Small intestine (tissue), 7 donors: ENCODE data around the gene GALNT9. TPM values are rescaled to one million over a fixed set of nuclear protein-coding genes. Genes with fewer than 3 reads are reported as not detected.

ENCODE experiments used
- DNase-seq, 2 donors: peaks; one replicate each; pipeline versions ENCODE4 v3.0.0 to v3.0.0-alpha.2; 2013
- FAIRE-seq: peaks from 2 replicates; lab custom pipeline; 2012; peaks lifted over from hg19 to GRCh38; lab: Jason Lieb, UNC
- H3K27ac ChIP-seq, 3 donors: one replicate each; pipeline ENCODE4 v1.5.1; 2013; ENCODE audit warnings: low read length in 2 of 3, mild to moderate bottlenecking in 2 of 3, control low read depth in 1 of 3, inconsistent platforms in 1 of 3, low read depth in 1 of 3, moderate library complexity in 1 of 3
- H3K27me3 ChIP-seq, 3 donors: one replicate each; pipeline ENCODE4 v1.6.1; 2013; ENCODE audit warnings: low read length in 3 of 3, inconsistent platforms in 1 of 3; ENCODE audit not compliant: control insufficient read depth in 3 of 3, insufficient read depth in 3 of 3
- H3K36me3 ChIP-seq, 3 donors: one replicate each; pipeline ENCODE4 v1.6.1; 2013; ENCODE audit warnings: low read length in 3 of 3, inconsistent platforms in 1 of 3, low read depth in 1 of 3, mild to moderate bottlenecking in 1 of 3, moderate library complexity in 1 of 3; ENCODE audit not compliant: control insufficient read depth in 3 of 3, insufficient read depth in 2 of 3
- H3K4me1 ChIP-seq, 3 donors: one replicate each; pipeline ENCODE4 v1.6.1; 2013; ENCODE audit warnings: low read length in 2 of 3, inconsistent platforms in 1 of 3, low read depth in 1 of 3, mild to moderate bottlenecking in 1 of 3, moderate library complexity in 1 of 3; ENCODE audit not compliant: control insufficient read depth in 3 of 3, insufficient read depth in 2 of 3
- H3K4me3 ChIP-seq, 3 donors: one replicate each; pipeline ENCODE4 v1.5.1; 2013; ENCODE audit warnings: low read length in 3 of 3, control low read depth in 1 of 3, inconsistent platforms in 1 of 3, low read depth in 1 of 3, mild to moderate bottlenecking in 1 of 3, moderate library complexity in 1 of 3
- H3K9me3 ChIP-seq, 2 donors: one replicate each; pipeline ENCODE4 v1.6.1; 2013; ENCODE audit warnings: low read depth in 1 of 2, low read length in 1 of 2; ENCODE audit not compliant: control insufficient read depth in 2 of 2, insufficient read depth in 1 of 2
- WGBS, 3 donors: extraction: QIAGEN DNeasy Blood & Tissue Kit; methylation state at CpG; one replicate each; pipeline ENCODE4 v1.1.7; 2013; 5-methylcytosine and 5-hydroxymethylcytosine counted together
- polyA plus RNA-seq, 4 donors: library from polyadenylated mRNA; stranded (reverse) in 3 of 4; unstranded in 1 of 4; fragments of 200-250 nt in 3 of 4; fragments of 120-200 nt in 1 of 4; gene quantifications; one replicate each; pipeline versions ENCODE4 v1.2.1 to v1.2.3, GENCODE V29; 2013
- donor health status: healthy with polysubstance abuse.
- donor health status: control.
- donor health status: control.
- donor health status: Bipolar disorder and iron deficiency.
- donor health status: healthy.

The GALNT9 gene
- polyA plus RNA-seq, 4 donors: 0.79 to 2.6 TPM; not detected in 2

DNA sequence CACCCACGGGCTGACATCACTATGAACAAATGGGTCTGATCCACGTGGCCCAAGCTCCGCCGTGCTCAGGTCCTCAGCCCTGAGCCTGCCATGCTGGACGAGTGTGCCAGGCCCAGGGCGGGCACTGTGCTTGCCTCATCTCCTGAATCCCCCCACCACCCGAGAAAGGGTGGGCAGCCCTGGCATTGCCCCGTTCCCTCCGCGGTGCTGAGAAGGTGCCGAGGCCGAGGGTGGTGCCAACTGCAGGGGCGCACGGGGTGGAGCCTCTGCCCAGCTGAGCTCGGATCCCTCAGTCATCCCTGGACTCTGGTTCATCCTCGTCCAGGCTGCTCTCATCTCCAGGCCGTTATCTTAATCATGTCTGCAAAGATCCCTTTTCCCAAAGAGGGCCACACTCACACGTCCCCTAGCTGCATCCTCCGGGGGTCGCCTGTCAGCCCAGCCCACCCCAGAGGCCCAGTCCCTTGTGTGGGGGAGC lies 124.6 kb downstream of the GALNT9 start:
- H3K4me3 ChIP-seq: peak overlapping the region in 1 of 3 donors; percentile 22
- peaks cover 0 to 12% of the 10 kb centered on the region in 2 donors for H3K9me3 ChIP-seq
- DNase-seq (no peak), FAIRE-seq (no peak)
- H3K4me1 ChIP-seq: no peaks in the 10 kb centered on the region
- 47 to 56% (median 54%) methylated on average over 20 of the region's 20 CpGs for WGBS, 3 donors
- H3K27me3 ChIP-seq: peaks cover 2 to 37% (median 6%) of the 10 kb centered on the region in 3 donors
- no peaks in the 10 kb centered on the region for H3K36me3 ChIP-seq
- no peak overlapping the region for H3K27ac ChIP-seq

DNA sequence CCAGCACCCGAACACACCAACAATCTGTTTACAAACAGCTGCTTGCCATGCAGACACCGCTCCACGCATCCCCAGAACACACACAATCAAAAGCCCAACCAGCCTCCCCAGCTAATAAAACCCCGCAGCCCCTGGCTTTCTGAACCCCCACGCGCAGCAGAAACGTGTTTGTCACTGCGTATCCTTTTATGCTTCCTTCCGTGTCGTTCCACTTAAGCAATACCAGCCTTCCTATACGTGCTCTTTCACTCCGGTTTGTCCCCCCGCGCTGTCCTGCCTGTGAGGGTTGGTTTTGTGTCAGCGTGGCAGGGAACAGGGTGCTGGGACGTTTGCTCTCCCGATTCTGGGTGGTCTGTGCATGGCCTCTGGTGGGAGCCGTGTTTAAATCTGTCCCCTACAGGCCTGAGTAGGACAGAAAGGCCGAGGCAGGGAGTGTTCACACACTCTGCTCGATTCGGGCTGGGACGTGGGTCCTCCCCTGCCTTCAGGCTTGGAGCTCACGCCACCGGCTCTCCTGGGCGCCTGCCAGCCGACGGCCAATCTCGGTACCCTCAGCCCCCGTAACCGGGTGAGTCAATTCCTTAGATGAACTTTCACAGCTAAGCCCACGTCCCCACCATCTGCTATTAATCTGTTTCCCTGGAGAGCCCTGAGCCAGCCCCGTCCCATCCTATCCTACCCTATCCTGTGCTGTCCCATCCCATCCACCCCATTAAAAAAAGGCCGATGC lies 125.2 kb downstream of the GALNT9 start:
- Histone ChIP-seq H3K27ac (no peak overlapping the region), H3K4me1 (no peaks in the 10 kb centered on the region), H3K4me3 (no peak overlapping the region), H3K9me3 (peaks cover 0 to 7% of the 10 kb centered on the region in 2 donors), H3K27me3 (peaks cover 2 to 37% (median 6%) of the 10 kb centered on the region in 3 donors), H3K36me3 (no peaks in the 10 kb centered on the region)
- 64 to 70% (median 67%) methylated on average over 32 to 33 of the region's 33 CpGs for WGBS, 3 donors
- FAIRE-seq (no peak), DNase-seq (no peak)

DNA sequence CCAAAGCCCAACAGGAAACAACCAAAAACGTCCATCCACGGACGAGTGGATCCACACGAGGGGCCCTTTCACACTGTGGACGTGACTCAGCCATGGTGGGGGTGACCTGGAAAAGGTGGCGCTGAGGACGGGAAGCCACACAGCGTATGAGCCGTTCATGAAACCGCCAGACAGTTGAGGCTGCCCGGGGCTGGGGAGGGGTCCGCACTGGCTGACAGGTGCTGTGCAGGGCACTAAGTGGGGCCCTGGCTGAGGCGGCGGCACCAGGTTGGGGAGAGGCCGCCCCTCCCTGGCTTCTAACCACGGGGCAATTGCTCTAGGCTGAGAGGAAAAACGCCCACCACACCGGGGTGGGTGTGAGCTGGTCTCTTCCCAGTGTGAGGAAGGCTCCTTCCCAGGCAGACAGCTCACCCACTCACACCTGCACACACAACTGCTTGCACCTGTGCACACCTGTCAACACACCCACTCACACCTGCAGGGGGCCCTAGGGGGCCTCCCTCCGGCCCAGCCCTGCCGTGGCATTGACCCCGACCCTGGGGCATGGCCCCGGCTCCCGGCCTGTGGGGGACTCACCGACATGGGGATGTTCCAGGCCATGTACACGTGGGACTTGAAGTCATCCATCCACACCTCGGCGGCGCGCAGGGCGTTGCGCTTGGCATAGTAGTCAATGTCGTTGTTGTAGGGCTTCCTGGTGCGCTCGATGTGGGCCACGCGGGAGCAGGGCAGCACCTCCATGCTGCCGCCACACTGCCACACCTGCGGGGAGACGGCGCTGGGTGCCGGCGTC lies 126.3 kb downstream of the GALNT9 start:
- H3K36me3 ChIP-seq: no peaks in the 10 kb centered on the region
- peaks cover 0 to under 1% of the 10 kb centered on the region in 2 donors for H3K9me3 ChIP-seq
- no peaks in the 10 kb centered on the region for H3K4me1 ChIP-seq
- H3K27ac ChIP-seq: no peak overlapping the region
- H3K27me3 ChIP-seq: peaks cover 2 to 37% (median 6%) of the 10 kb centered on the region in 3 donors
- 77 to 83% (median 77%) methylated on average over 39 to 42 of the region's 42 CpGs for WGBS, 3 donors
- no peak overlapping the region for H3K4me3 ChIP-seq
- no peak for DNase-seq
- no peak for FAIRE-seq

DNA sequence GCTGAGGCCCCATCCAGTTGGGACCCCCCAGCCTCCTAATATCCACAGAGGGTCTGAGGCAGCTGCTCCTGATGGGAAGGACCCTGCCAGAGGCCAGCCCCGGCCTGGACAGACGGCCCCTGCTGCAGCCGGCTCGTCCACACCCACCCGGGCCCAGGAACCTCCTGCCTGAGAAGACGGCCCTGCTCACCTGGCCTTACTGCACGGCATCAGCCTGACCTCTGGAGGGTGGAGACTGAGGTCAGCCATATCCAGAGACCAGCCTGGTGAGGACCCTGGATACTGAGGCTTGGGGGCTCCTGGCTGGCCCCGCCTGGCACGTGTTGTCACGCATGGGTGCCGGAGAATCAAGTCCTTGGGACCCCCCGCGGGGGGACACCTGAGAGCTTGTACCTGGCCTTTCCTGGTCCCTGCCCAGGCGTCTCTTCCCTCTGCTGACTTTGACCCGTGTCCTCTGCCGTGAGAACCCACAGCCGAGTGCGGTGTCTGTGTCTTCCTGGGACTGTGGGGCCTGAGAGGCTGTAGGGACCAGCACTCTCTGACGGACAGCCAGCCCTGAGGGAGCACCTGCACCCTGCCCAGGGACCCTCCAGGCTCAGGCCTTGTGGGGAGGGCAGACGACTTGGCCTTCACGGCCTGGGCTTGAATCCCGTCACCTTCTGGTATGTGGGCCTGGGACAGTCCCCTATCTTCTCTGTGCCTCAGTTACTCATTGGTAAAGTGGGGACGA lies 127.8 kb downstream of the GALNT9 start:
- Histone ChIP-seq H3K4me3 (no peak overlapping the region), H3K27ac (no peak overlapping the region), H3K9me3 (no peaks in the 10 kb centered on the region), H3K27me3 (peaks cover 2 to 31% (median 6%) of the 10 kb centered on the region in 3 donors), H3K36me3 (no peaks in the 10 kb centered on the region), H3K4me1 (no peaks in the 10 kb centered on the region)
- no peak for DNase-seq
- no peak for FAIRE-seq
- 80 to 86% (median 85%) methylated on average over 23 of the region's 23 CpGs for WGBS, 3 donors

DNA sequence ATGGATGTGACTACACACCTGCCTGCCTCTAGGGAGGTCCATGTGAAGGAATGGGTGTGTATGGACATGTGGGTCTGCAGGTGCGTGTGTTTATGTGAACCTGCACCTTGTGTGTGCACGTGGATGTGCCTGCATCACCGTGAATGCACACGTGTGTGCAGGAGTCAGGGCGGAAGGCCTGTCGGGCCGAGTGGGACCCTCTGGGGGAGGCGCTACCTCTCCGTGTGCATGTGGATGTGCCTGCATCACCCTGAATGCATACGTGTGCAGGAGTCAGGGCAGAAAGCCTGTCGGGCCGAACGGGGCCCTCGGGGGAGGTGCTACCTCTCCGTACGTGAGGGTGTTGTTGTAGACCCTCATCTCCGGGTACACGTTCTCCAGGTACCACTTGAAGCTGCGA lies 128.6 kb downstream of the GALNT9 start:
- Histone ChIP-seq H3K27me3 (peaks cover 2 to 25% (median 6%) of the 10 kb centered on the region in 3 donors), H3K4me3 (no peak overlapping the region), H3K27ac (no peak overlapping the region), H3K4me1 (no peaks in the 10 kb centered on the region), H3K36me3 (no peaks in the 10 kb centered on the region), H3K9me3 (no peaks in the 10 kb centered on the region)
- WGBS, 3 donors: 78 to 85% (median 83%) methylated on average over 19 of the region's 19 CpGs
- FAIRE-seq: no peak
- no peak for DNase-seq

DNA sequence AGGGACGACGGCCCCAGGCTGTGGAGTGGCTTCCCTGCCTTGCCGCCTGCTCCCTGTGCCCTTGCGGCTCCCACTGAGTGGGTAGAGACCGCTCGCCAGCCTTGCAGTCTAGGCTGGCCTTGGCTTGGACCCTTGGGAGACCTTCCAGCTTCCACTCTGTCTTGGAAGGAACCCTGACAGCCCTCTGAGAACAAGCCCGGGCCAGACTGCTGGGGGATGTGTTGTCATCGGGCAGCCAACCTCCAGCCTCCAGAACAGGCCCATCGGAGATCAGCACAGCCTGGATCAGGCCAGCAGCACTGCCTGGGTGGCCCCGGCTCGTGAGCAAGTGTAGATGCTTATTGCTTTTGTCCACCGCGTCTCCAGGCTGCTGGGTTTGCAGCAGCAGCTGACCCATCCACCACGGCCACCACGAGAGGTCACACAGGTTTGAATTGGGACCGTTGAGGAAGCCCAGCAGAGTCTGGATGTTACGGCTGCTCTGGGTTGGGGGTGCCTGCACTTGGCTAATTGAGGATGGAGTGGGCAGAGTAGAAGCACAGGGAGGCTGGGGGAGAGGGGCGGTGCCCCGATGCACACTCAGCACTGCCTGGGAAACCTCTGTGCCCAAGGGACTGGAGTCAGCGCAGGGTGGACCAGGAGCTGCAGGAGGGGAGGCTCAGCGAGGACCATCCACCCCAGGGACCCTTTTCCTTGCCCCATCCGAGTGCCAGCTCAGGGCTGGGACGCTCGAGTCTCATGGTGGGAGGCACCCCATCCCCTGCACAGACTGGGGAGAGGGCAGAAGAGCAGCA lies 129.7 kb downstream of the GALNT9 start:
- no peaks in the 10 kb centered on the region for H3K36me3 ChIP-seq
- H3K9me3 ChIP-seq: no peaks in the 10 kb centered on the region
- 76 to 84% (median 79%) methylated on average over 23 to 24 of the region's 24 CpGs for WGBS, 3 donors
- DNase-seq (no peak), FAIRE-seq (no peak)
- H3K4me3 ChIP-seq: no peak overlapping the region
- H3K27ac ChIP-seq: no peak overlapping the region
- H3K4me1 ChIP-seq: no peaks in the 10 kb centered on the region
- peaks cover 2 to 14% (median 2%) of the 10 kb centered on the region in 3 donors for H3K27me3 ChIP-seq

DNA sequence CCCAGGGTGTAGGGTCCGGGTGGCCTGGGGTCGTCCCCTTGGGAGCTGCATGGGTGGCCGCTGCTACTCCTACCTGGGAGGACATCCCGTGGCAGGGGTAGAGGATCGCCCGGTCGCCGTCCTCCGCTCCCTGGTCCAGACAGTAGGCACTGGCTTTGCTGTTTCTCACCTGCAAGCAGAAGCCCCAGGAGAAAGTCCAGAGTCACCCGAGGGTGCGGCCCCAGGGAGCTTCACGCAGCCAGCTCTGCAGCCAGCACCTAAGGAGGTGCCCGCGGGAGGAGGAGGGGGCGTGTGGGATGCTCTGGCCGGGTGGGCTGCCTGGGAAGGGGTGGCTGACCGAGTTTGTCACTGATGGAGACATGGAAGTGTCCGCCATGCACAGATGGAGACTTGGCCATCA lies 130.3 kb downstream of the GALNT9 start:
- peaks cover 0 to 6% of the 10 kb centered on the region in 2 donors for H3K9me3 ChIP-seq
- no peak overlapping the region for H3K27ac ChIP-seq
- FAIRE-seq (no peak), DNase-seq (no peak)
- H3K36me3 ChIP-seq: no peaks in the 10 kb centered on the region
- H3K4me3 ChIP-seq: no peak overlapping the region
- no peaks in the 10 kb centered on the region for H3K4me1 ChIP-seq
- H3K27me3 ChIP-seq: peaks cover 0 to 10% (median 5%) of the 10 kb centered on the region in 3 donors
- 75 to 80% (median 75%) methylated on average over 17 to 18 of the region's 18 CpGs for WGBS, 3 donors
